ENCODE measurements around the gene MBNL3.

DNA sequence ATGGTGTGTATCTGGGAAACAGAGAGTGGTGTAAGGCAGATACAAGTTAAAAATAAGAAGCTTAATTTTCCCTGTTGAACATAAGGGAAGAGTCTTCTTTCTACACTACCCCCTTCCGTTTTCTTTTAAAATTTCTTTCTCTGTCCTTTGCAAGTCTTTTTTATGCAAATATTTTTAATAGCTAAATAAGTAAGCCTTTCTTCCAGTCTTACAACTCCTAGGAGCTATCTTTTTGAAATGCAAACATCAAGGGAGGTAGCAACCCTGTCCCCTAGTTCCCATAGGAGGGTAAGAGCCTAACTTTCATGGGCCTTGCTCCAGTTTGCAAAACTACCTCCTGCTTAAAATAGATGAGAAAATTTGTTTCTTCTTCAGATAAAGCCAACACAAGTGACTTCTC is 121.5 kb downstream of the MBNL3 start:
- no peak for TF ChIP-seq FOXP1 (CRISPR knock-in tag; IDR thresholded peaks at IDR 0.05; ENCODE audit: borderline replicate concordance)
- TF ChIP-seq, protein P1, sequence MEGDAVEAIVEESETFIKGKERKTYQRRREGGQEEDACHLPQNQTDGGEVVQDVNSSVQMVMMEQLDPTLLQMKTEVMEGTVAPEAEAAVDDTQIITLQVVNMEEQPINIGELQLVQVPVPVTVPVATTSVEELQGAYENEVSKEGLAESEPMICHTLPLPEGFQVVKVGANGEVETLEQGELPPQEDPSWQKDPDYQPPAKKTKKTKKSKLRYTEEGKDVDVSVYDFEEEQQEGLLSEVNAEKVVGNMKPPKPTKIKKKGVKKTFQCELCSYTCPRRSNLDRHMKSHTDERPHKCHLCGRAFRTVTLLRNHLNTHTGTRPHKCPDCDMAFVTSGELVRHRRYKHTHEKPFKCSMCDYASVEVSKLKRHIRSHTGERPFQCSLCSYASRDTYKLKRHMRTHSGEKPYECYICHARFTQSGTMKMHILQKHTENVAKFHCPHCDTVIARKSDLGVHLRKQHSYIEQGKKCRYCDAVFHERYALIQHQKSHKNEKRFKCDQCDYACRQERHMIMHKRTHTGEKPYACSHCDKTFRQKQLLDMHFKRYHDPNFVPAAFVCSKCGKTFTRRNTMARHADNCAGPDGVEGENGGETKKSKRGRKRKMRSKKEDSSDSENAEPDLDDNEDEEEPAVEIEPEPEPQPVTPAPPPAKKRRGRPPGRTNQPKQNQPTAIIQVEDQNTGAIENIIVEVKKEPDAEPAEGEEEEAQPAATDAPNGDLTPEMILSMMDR (IDR thresholded peaks at IDR 0.05), result no peak
- TF ChIP-seq, protein P2, sequence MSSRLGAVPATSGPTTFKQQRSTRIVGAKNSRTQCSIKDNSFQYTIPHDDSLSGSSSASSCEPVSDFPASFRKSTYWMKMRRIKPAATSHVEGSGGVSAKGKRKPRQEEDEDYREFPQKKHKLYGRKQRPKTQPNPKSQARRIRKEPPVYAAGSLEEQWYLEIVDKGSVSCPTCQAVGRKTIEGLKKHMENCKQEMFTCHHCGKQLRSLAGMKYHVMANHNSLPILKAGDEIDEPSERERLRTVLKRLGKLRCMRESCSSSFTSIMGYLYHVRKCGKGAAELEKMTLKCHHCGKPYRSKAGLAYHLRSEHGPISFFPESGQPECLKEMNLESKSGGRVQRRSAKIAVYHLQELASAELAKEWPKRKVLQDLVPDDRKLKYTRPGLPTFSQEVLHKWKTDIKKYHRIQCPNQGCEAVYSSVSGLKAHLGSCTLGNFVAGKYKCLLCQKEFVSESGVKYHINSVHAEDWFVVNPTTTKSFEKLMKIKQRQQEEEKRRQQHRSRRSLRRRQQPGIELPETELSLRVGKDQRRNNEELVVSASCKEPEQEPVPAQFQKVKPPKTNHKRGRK (CRISPR knock-in tag; IDR thresholded peaks at IDR 0.05; ENCODE audit: borderline replicate concordance), result no peak
- no peak for TF ChIP-seq TCF7 (CRISPR knock-in tag; IDR thresholded peaks at IDR 0.05; ENCODE audit: low read depth)
- TF ChIP-seq SP1 (CRISPR knock-in tag; conservative IDR thresholded peaks at IDR 0.05), result no peak
- no peak for TF ChIP-seq ZNF416 (CRISPR knock-in tag; IDR thresholded peaks at IDR 0.05)
- no peak for TF ChIP-seq GTF2I (CRISPR knock-in tag; conservative IDR thresholded peaks at IDR 0.05)
- TF ChIP-seq, protein P3, sequence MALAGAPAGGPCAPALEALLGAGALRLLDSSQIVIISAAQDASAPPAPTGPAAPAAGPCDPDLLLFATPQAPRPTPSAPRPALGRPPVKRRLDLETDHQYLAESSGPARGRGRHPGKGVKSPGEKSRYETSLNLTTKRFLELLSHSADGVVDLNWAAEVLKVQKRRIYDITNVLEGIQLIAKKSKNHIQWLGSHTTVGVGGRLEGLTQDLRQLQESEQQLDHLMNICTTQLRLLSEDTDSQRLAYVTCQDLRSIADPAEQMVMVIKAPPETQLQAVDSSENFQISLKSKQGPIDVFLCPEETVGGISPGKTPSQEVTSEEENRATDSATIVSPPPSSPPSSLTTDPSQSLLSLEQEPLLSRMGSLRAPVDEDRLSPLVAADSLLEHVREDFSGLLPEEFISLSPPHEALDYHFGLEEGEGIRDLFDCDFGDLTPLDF (CRISPR knock-in tag; IDR thresholded peaks at IDR 0.05), result no peak
- no peak for TF ChIP-seq MYBL2 (CRISPR knock-in tag; IDR thresholded peaks at IDR 0.05)
- no peak for TF ChIP-seq NR2C2 (CRISPR knock-in tag; IDR thresholded peaks at IDR 0.05)
- TF ChIP-seq SMAD3 (CRISPR knock-in tag; IDR thresholded peaks at IDR 0.05; ENCODE audit: borderline replicate concordance), result no peak
- TF ChIP-seq, protein P4, sequence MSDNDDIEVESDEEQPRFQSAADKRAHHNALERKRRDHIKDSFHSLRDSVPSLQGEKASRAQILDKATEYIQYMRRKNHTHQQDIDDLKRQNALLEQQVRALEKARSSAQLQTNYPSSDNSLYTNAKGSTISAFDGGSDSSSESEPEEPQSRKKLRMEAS (CRISPR knock-in tag; IDR thresholded peaks at IDR 0.05), result no peak
- TF ChIP-seq ESRRA (CRISPR knock-in tag; IDR thresholded peaks at IDR 0.05; ENCODE audit: borderline replicate concordance), result no peak
